Omental fat pad (tissue), 4 donors: ENCODE data around the gene SIPA1L3. TPM values are rescaled to one million over a fixed set of nuclear protein-coding genes. Genes with fewer than 3 reads are reported as not detected.

Experiments
- ATAC-seq: fragments of 150-250 bp; one replicate; pipeline ENCODE4 v1.9.1; 2016; ENCODE audit warnings: mild to moderate bottlenecking, moderate library complexity; ENCODE audit not compliant: low FRiP score
- DNase-seq: peaks from one replicate; pipeline ENCODE4 v3.0.0-alpha.2; 2019; ENCODE audit warnings: low spot score
- CTCF ChIP-seq, 3 donors: fragments of 450-650 bp; IDR thresholded peaks; one replicate each; pipeline ENCODE4 v1.5.1; 2016 to 2017; ENCODE audit warnings: antibody characterized with exemption in 3 of 3, mild to moderate bottlenecking in 3 of 3, moderate library complexity in 2 of 3
- total RNA-seq, 4 donors: library from RNA; depleted of rRNA; stranded (reverse); fragments of >200 nt; gene quantifications; one replicate each; pipeline ENCODE4 v1.1.0, GENCODE V29; 2016

SIPA1L3 gene
- total RNA-seq, 4 donors from 2014 or later, result 8.9 to 14.7 (median 12.0) TPM

DNA sequence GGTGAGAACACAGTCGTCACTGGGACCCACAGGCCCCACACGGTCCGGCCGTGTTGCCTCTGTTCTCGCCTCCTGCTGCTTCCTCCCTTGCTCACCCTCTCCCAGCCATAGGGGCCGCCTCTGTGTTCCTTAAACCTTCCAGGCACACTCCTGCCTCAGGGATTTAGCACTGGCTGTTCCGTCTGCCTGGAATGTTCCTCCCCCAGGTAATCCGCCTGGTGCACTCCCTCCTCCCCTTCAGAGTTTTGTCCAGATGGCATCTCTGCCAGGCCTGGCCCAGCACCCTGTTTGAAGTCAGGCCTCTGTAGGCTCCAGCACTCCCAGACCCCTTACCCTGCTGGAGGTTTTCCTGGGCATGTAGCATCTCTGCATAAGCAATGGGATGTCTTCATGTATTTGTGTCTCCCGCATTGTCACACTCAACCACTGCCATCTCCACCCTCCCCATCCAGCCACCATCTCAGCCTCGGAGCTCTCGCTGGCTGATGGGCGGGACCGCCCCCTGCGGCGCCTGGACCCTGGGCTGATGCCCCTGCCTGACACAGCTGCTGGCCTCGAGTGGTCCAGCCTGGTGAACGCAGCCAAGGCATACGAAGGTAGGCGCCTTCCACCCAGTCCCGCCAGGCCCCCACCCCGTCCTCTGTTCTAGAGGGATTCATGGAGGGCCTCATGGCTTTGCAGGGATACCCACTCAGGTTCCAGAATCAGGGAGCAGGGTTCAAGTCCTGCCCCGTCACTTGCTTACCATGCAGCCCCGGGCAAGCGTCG, 291.1 kb downstream of the SIPA1L3 start:
- DNase-seq (no peak), ATAC-seq (no peak)
- no peak for TF ChIP-seq CTCF (IDR thresholded peaks at IDR 0.05)

- no peak for DNase-seq
- TF ChIP-seq CTCF (IDR thresholded peaks at IDR 0.05), result no peak
- ATAC-seq, result no peak
These were observed 292.3 kb downstream of the SIPA1L3 start for GRCh38 chr19:38199340-38199739.

GRCh38 chr19:38201731-38202130, 294.7 kb downstream of the SIPA1L3 start:
- no peak for TF ChIP-seq CTCF (IDR thresholded peaks at IDR 0.05)
- no peak for ATAC-seq
- no peak for DNase-seq

DNA sequence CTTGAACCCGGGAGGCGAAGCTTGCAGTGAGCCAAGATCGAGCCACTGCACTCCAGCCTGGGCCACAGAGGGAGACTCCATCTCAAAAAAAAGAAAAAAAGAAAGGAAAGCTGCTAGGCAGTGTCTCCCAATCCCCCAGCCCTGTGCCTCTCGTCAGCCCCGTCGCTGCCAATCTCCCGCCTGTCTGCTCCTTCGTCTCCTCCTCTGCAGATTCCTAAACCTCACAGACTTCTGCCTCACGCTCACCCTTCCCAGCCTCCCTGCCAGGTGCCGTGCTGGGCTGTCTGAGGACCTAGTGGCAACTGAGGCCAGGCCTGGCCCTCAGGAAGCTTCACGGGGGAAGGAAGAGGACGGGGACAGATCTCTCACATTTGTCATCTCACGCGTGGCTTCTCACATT, 295.5 kb downstream of the SIPA1L3 start:
- no peak for ATAC-seq
- no peak for TF ChIP-seq CTCF (IDR thresholded peaks at IDR 0.05)

GRCh38 chr19:38203197-38203596, 296.2 kb downstream of the SIPA1L3 start:
- no peak for DNase-seq
- no peak for ATAC-seq
- no peak for TF ChIP-seq CTCF (IDR thresholded peaks at IDR 0.05)

More for the DNA sequence above, 295.5 kb downstream of the SIPA1L3 start:
- DNase-seq, result no peak

GRCh38 chr19:38204096-38204495, 297.1 kb downstream of the SIPA1L3 start:
- no peak for DNase-seq
- TF ChIP-seq CTCF (IDR thresholded peaks at IDR 0.05), result no peak
- no peak for ATAC-seq

DNA sequence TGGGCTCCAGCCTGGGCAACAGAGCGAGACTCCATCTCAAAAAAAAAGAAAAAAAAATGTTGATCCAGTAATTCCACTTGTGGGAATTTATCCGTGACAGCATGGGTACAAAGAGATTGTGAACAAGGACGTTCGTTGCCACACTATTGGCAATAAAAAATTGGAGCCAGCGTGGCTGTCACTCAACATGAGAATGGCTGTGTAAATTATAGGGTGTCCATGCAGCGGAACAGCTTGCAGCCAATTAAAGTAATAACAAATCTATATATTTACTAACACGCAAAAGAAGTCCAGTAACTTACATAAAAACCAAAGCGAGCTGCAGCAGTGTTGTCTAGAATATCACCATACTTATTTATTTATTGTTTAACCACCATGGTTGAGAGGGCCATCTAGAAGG, 297.7 kb downstream of the SIPA1L3 start:
- ATAC-seq, result no peak
- no peak for DNase-seq
- TF ChIP-seq CTCF (IDR thresholded peaks at IDR 0.05), result no peak
